K562 (cell line): ENCODE results near the gene TDRD5.

Experiments used
- ADNP ChIP-seq: fragments of 200-800 bp; sonication (Bioruptor generic); IDR thresholded peaks from 2 replicates; pipeline ENCODE4 v1.6.1; 2016; ENCODE audit warnings: missing genetic modification characterization, missing compliant biosample characterization
- ARNT ChIP-seq, 2 experiments: fragments of 450-650 bp; IDR thresholded peaks; 2 replicates each; pipeline ENCODE4 v1.6.1; 2016; ENCODE audit warnings: mild to moderate bottlenecking in 1 of 2
- ATF6 ChIP-seq: sonication (generic); formaldehyde crosslinking; IDR thresholded peaks from 2 replicates; pipeline ENCODE4 v1.4.0; 2020; ENCODE audit warnings: mild to moderate bottlenecking, missing genetic modification reagents
- CTCF ChIP-seq, 3 experiments: IDR thresholded peaks in 2 of 3; conservative IDR thresholded peaks in 1 of 3; 2 replicates each; pipeline ENCODE4 v1.5.1; 2011 to 2012; ENCODE audit warnings: low read length in 3 of 3, mild to moderate bottlenecking in 3 of 3, control low read depth in 2 of 3, improper control_type of control experiment in 1 of 3, inconsistent platforms in 1 of 3, low read depth in 1 of 3, mixed read lengths in 1 of 3, moderate library complexity in 1 of 3; ENCODE audit not compliant: insufficient read depth in 2 of 3
- EP300 ChIP-seq: IDR thresholded peaks from 2 replicates; pipeline ENCODE4 v1.6.1; 2012; ENCODE audit warnings: low read length, improper control_type of control experiment
- NR1H2 ChIP-seq: sonication (generic); formaldehyde crosslinking; IDR thresholded peaks from 2 replicates; pipeline ENCODE4 v1.4.0; 2020; ENCODE audit warnings: mild to moderate bottlenecking, missing genetic modification reagents
- POLR2A ChIP-seq: fragments of 450-650 bp; conservative IDR thresholded peaks from 2 replicates; pipeline ENCODE4 v1.6.1; 2016
- PRDM10 ChIP-seq: fragments of 450-650 bp; IDR thresholded peaks from 2 replicates; pipeline ENCODE4 v1.6.1; 2018; ENCODE audit not compliant: partially characterized antibody
- SRF ChIP-seq, 2 experiments: fragments of 250-450, 450-650 bp in 1 of 2; sonication (Bioruptor Pico) in 1 of 2; sonication (generic) in 1 of 2; formaldehyde crosslinking; IDR thresholded peaks; 2 replicates each; pipeline versions ENCODE4 v1.5.0 to v1.5.1; 2020 to 2022; ENCODE audit warnings: mild to moderate bottlenecking in 1 of 2, missing genetic modification reagents in 1 of 2
- ZNF140 ChIP-seq: fragments of 250-450 bp; sonication (Bioruptor Pico); IDR thresholded peaks from 2 replicates; pipeline ENCODE4 v1.8.0; 2021; ENCODE audit warnings: moderate library complexity, mild to moderate bottlenecking, inconsistent platforms
- ZNF384 ChIP-seq: IDR thresholded peaks from 2 replicates; pipeline ENCODE4 v1.6.1; 2012; ENCODE audit warnings: low read depth, low read length, improper control_type of control experiment
- ZNF609 ChIP-seq: sonication (generic); formaldehyde crosslinking; IDR thresholded peaks from 2 replicates; pipeline ENCODE4 v1.8.1; 2023; ENCODE audit warnings: missing genetic modification reagents, mild to moderate bottlenecking, borderline replicate concordance

GRCh38 chr1:179599623-179600249, 8.1 kb downstream of the TDRD5 start:
- TF ChIP-seq ZNF140 (CRISPR knock-in tag) (no peak), PRDM10 (no peak), NR1H2 (CRISPR knock-in tag) (no peak), POLR2A (no peak), ADNP (tag) (no peak), SRF (CRISPR knock-in tag; IDR thresholded peaks at IDR 0.05) (no peak), ATF6 (CRISPR knock-in tag) (no peak), EP300 (no peak), ARNT (IDR thresholded peaks at IDR 0.05) (no peak), ZNF384 (no peak), CTCF (IDR thresholded peaks at IDR 0.05 in 2 of 3, conservative IDR thresholded peaks at IDR 0.05 in 1 of 3; ENCODE audit: insufficient read depth in 2 of 3, low read depth in 1 of 3, low read length in 3 of 3) (peak; percentile 44 to 61 (median 53)), ZNF609 (CRISPR knock-in tag) (no peak)
